HepG2 (cell line): ENCODE measurements around the gene TRIM2. TPM values are rescaled to one million over a fixed set of nuclear protein-coding genes. Genes with fewer than 3 reads are reported as not detected.

Experiments
- ATAC-seq: fragments of 200-7000 bp; cut with Tn5 transposase; 3 replicates; pipeline ENCODE4 v1.9.1; 2020; ENCODE audit warnings: mild to moderate bottlenecking, moderate library complexity
- BruUV-seq: library from RNA; stranded (reverse); fragments of 400-500 nt; replicated peaks from 2 replicates; lab custom pipeline; 2021; lab: Mats Ljungman, UMichigan
- CTCF ChIA-PET: fragments of 300-600 bp; formaldehyde crosslinking; extraction: SDS; loops from one replicate; lab custom pipeline; 2021; ENCODE audit warnings: low total read pairs, inconsistent platforms, low intra/inter-chr PET ratio; lab: Yijun Ruan, JAX
- POLR2A ChIA-PET: fragments of 350-600 bp; sonication (Branson Sonifier 250); formaldehyde crosslinking; loops from one replicate; lab custom pipeline; 2020; ENCODE audit warnings: antibody characterized with exemption, inconsistent platforms; lab: Yijun Ruan, JAX
- DNase-seq: peaks from one replicate; pipeline ENCODE4 v3.0.0-alpha.2; 2015; ENCODE audit warnings: low spot score
- FAIRE-seq: peaks from 3 replicates; lab custom pipeline; 2011; peaks lifted over from hg19 to GRCh38; lab: Jason Lieb, UNC
- H2AFZ ChIP-seq: one replicate; pipeline ENCODE4 v1.6.1; 2011; ENCODE audit warnings: low read length, inconsistent platforms
- H3K27ac ChIP-seq: fragments of 300-600 bp; 3 replicates; pipeline ENCODE4 v1.8.0; 2011; ENCODE audit warnings: mixed run types, mild to moderate bottlenecking, mixed read lengths, low read length, inconsistent platforms; ENCODE audit not compliant: insufficient read depth; ENCODE audit errors: extremely low read length
- H3K27me3 ChIP-seq, 2 experiments: fragments of 200-600 bp in 1 of 2; 2 replicates in 1 of 2; 3 replicates in 1 of 2; pipeline versions ENCODE4 v1.6.0 to v1.8.0; 2011; ENCODE audit warnings: low read length in 2 of 2, mild to moderate bottlenecking in 2 of 2, moderate library complexity in 2 of 2, inconsistent platforms in 1 of 2; ENCODE audit not compliant: insufficient read depth in 2 of 2, control insufficient read depth in 1 of 2
- H3K36me3 ChIP-seq, 2 experiments: fragments of 200-600 bp in 1 of 2; replicated peaks in 1 of 2; 2 replicates in 1 of 2; 3 replicates in 1 of 2; pipeline versions ENCODE4 v1.5.1 to v1.8.0; 2011; ENCODE audit warnings: low read length in 2 of 2, inconsistent platforms in 1 of 2; ENCODE audit not compliant: insufficient read depth in 2 of 2, control insufficient read depth in 1 of 2
- H3K4me1 ChIP-seq: 2 replicates; pipeline ENCODE4 v1.5.1; 2012; ENCODE audit warnings: low read length, inconsistent platforms; ENCODE audit not compliant: insufficient read depth
- H3K4me2 ChIP-seq: 2 replicates; pipeline ENCODE4 v1.6.0; 2011; ENCODE audit warnings: low read depth, low read length, inconsistent platforms
- H3K4me3 ChIP-seq, 3 experiments: fragments of 200-600 bp in 1 of 3; sonication (generic), shearing (Covaris generic) in 1 of 3; replicated peaks in 1 of 3; 2 replicates each; pipeline ENCODE4 v1.5.1; 2011 to 2016; ENCODE audit warnings: low read length in 3 of 3, inconsistent platforms in 2 of 3, low read depth in 2 of 3, mild to moderate bottlenecking in 2 of 3, control low read depth in 1 of 3, mixed read lengths in 1 of 3; ENCODE audit not compliant: insufficient read depth in 1 of 3
- H3K79me2 ChIP-seq: one replicate; pipeline ENCODE4 v1.6.1; 2011; ENCODE audit warnings: low read length, inconsistent platforms; ENCODE audit not compliant: insufficient read depth
- H3K9ac ChIP-seq: 2 replicates; pipeline ENCODE4 v1.6.0; 2011; ENCODE audit warnings: mild to moderate bottlenecking, low read depth, low read length, inconsistent platforms; ENCODE audit not compliant: insufficient read depth
- H3K9me3 ChIP-seq: 2 replicates; pipeline ENCODE4 v1.5.1; 2012; ENCODE audit warnings: mild to moderate bottlenecking, low read length
- H4K20me1 ChIP-seq: 2 replicates; pipeline ENCODE4 v1.6.0; 2011; ENCODE audit warnings: inconsistent platforms, mild to moderate bottlenecking, low read length, moderate library complexity; ENCODE audit not compliant: insufficient read depth
- AKAP8 ChIP-seq: sonication (generic); formaldehyde crosslinking; IDR thresholded peaks from 2 replicates; pipeline ENCODE4 v1.5.1; 2020; ENCODE audit warnings: mild to moderate bottlenecking, missing genetic modification reagents
- ARNT ChIP-seq: fragments of 450-650 bp; IDR thresholded peaks from 2 replicates; pipeline ENCODE4 v1.6.1; 2017
- CTCF ChIP-seq: sonication (generic); formaldehyde crosslinking; IDR thresholded peaks from 2 replicates; pipeline ENCODE4 v1.5.0; 2020; ENCODE audit warnings: mild to moderate bottlenecking, missing genetic modification reagents, moderate library complexity
- SMC3 ChIP-seq: IDR thresholded peaks from 2 replicates; pipeline ENCODE4 v1.6.1; 2011; ENCODE audit warnings: low read length, improper control_type of control experiment
- SOX6 ChIP-seq, 2 experiments: fragments of 450-650 bp in 1 of 2; sonication (generic) in 1 of 2; formaldehyde crosslinking in 1 of 2; IDR thresholded peaks; 2 replicates each; pipeline versions ENCODE4 v1.4.0 to v1.6.1; 2017 to 2020; ENCODE audit warnings: antibody characterized with exemption in 1 of 2, mild to moderate bottlenecking in 1 of 2, missing genetic modification reagents in 1 of 2
- ZNF230 ChIP-seq: sonication (generic); formaldehyde crosslinking; IDR thresholded peaks from 2 replicates; pipeline ENCODE4 v1.4.0; 2020; ENCODE audit warnings: mild to moderate bottlenecking, missing genetic modification reagents
- ZNF597 ChIP-seq: sonication (generic); formaldehyde crosslinking; IDR thresholded peaks from 2 replicates; pipeline ENCODE4 v1.5.0; 2020; ENCODE audit warnings: missing genetic modification reagents
- ZNF773 ChIP-seq: sonication (generic); formaldehyde crosslinking; IDR thresholded peaks from 2 replicates; pipeline ENCODE4 v1.4.0; 2020; ENCODE audit warnings: missing genetic modification reagents, borderline replicate concordance
- WGBS: methylation state at CpG from one replicate; pipeline ENCODE4 v1.1.6; 2017; ENCODE audit warnings: low lambda C conversion rate; 5-methylcytosine and 5-hydroxymethylcytosine counted together
- in situ Hi-C: cut with HindIII; loops from 2 replicates; pipeline ENCODE4 v1.10.0; 2017; ENCODE audit warnings: low pct_unique_long_range_greater_than_20kb; ENCODE audit not compliant: extremely low pct_ligation_motif_present
- intact Hi-C: fragments of 100-400 bp; cut with micrococcal nuclease; formaldehyde crosslinking; loops from one replicate; pipeline ENCODE4 v1.10.0; 2022; ENCODE audit not compliant: unreplicated experiment
- polyA plus RNA-seq, 8 experiments: library from polyadenylated mRNA; depleted of rRNA in 3 of 8; stranded (reverse) in 7 of 8; unstranded in 1 of 8; fragments of >200 nt; fragmentation: Illumina TruSeq in 4 of 8; extraction: Trizol in 4 of 8; gene quantifications; 2 replicates each; pipeline versions ENCODE4 v1.2.1 to v1.2.3, GENCODE V29; 2011 to 2016; ENCODE audit warnings: low read depth in 4 of 8, missing spikeins in 1 of 8, mixed read lengths in 1 of 8; ENCODE audit not compliant: insufficient read depth in 1 of 8
- total RNA-seq, 5 experiments: library from RNA; depleted of rRNA; stranded (reverse); fragments of >200 nt; fragmentation: Illumina TruSeq; extraction: Trizol; gene quantifications; 2 replicates each; pipeline ENCODE4 v1.2.3, GENCODE V29; 2016; ENCODE audit warnings: low read depth in 1 of 5
- TF ChIP-seq, protein P1 (sequence below): sonication (generic); formaldehyde crosslinking; IDR thresholded peaks from 2 replicates; pipeline ENCODE4 v1.5.1; 2020; ENCODE audit warnings: missing genetic modification reagents, mild to moderate bottlenecking, borderline replicate concordance
- TF ChIP-seq, protein P2 (sequence below): sonication (generic); formaldehyde crosslinking; IDR thresholded peaks from 2 replicates; pipeline ENCODE4; 2020; ENCODE audit warnings: missing genetic modification reagents, mild to moderate bottlenecking, borderline replicate concordance
- TF ChIP-seq, protein P3 (sequence below): sonication (generic); formaldehyde crosslinking; conservative IDR thresholded peaks from 2 replicates; pipeline ENCODE4 v1.4.0; 2020; ENCODE audit warnings: missing genetic modification reagents
- TF ChIP-seq, protein P4 (sequence below): sonication (generic); formaldehyde crosslinking; IDR thresholded peaks from 2 replicates; pipeline ENCODE4 v1.4.0; 2020; ENCODE audit warnings: missing genetic modification reagents

TRIM2 gene
- total and polyA plus RNA-seq, 2 of the 13 experiments (the other 11 are each of a cell fraction or from before 2014, with no cell fraction given): 2.1 to 4.2 TPM

- peak; percentile 82 for FAIRE-seq
- TF ChIP-seq, protein P1, sequence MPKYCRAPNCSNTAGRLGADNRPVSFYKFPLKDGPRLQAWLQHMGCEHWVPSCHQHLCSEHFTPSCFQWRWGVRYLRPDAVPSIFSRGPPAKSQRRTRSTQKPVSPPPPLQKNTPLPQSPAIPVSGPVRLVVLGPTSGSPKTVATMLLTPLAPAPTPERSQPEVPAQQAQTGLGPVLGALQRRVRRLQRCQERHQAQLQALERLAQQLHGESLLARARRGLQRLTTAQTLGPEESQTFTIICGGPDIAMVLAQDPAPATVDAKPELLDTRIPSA: no peak
- no peak for TF ChIP-seq ZNF773 (CRISPR knock-in tag)
- no peak for TF ChIP-seq ZNF230 (CRISPR knock-in tag)
- TF ChIP-seq SOX6 (IDR thresholded peaks at IDR 0.05): no peak
- TF ChIP-seq SOX6 (CRISPR knock-in tag; IDR thresholded peaks at IDR 0.05): 0 out of 2 replicates have a peak, but pooled peaks have one; percentile 16
- peak; percentile 81 for TF ChIP-seq CTCF (CRISPR knock-in tag)
- TF ChIP-seq ZNF597 (CRISPR knock-in tag): no peak
- peak; percentile 85 for TF ChIP-seq SMC3
- TF ChIP-seq, protein P2, sequence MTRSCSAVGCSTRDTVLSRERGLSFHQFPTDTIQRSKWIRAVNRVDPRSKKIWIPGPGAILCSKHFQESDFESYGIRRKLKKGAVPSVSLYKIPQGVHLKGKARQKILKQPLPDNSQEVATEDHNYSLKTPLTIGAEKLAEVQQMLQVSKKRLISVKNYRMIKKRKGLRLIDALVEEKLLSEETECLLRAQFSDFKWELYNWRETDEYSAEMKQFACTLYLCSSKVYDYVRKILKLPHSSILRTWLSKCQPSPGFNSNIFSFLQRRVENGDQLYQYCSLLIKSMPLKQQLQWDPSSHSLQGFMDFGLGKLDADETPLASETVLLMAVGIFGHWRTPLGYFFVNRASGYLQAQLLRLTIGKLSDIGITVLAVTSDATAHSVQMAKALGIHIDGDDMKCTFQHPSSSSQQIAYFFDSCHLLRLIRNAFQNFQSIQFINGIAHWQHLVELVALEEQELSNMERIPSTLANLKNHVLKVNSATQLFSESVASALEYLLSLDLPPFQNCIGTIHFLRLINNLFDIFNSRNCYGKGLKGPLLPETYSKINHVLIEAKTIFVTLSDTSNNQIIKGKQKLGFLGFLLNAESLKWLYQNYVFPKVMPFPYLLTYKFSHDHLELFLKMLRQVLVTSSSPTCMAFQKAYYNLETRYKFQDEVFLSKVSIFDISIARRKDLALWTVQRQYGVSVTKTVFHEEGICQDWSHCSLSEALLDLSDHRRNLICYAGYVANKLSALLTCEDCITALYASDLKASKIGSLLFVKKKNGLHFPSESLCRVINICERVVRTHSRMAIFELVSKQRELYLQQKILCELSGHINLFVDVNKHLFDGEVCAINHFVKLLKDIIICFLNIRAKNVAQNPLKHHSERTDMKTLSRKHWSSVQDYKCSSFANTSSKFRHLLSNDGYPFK: no peak
- TF ChIP-seq AKAP8 (CRISPR knock-in tag): no peak
- TF ChIP-seq, protein P3, sequence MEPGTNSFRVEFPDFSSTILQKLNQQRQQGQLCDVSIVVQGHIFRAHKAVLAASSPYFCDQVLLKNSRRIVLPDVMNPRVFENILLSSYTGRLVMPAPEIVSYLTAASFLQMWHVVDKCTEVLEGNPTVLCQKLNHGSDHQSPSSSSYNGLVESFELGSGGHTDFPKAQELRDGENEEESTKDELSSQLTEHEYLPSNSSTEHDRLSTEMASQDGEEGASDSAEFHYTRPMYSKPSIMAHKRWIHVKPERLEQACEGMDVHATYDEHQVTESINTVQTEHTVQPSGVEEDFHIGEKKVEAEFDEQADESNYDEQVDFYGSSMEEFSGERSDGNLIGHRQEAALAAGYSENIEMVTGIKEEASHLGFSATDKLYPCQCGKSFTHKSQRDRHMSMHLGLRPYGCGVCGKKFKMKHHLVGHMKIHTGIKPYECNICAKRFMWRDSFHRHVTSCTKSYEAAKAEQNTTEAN (CRISPR knock-in tag): no peak
- no peak for TF ChIP-seq ARNT
- TF ChIP-seq, protein P4, sequence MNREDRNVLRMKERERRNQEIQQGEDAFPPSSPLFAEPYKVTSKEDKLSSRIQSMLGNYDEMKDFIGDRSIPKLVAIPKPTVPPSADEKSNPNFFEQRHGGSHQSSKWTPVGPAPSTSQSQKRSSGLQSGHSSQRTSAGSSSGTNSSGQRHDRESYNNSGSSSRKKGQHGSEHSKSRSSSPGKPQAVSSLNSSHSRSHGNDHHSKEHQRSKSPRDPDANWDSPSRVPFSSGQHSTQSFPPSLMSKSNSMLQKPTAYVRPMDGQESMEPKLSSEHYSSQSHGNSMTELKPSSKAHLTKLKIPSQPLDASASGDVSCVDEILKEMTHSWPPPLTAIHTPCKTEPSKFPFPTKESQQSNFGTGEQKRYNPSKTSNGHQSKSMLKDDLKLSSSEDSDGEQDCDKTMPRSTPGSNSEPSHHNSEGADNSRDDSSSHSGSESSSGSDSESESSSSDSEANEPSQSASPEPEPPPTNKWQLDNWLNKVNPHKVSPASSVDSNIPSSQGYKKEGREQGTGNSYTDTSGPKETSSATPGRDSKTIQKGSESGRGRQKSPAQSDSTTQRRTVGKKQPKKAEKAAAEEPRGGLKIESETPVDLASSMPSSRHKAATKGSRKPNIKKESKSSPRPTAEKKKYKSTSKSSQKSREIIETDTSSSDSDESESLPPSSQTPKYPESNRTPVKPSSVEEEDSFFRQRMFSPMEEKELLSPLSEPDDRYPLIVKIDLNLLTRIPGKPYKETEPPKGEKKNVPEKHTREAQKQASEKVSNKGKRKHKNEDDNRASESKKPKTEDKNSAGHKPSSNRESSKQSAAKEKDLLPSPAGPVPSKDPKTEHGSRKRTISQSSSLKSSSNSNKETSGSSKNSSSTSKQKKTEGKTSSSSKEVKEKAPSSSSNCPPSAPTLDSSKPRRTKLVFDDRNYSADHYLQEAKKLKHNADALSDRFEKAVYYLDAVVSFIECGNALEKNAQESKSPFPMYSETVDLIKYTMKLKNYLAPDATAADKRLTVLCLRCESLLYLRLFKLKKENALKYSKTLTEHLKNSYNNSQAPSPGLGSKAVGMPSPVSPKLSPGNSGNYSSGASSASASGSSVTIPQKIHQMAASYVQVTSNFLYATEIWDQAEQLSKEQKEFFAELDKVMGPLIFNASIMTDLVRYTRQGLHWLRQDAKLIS (CRISPR knock-in tag): no peak
Observed at GRCh38 chr4:153207567-153207966, 3.3 kb downstream of the TRIM2 start.

More at GRCh38 chr4:153207567-153207966, 3.3 kb downstream of the TRIM2 start:
- Histone ChIP-seq H3K36me3 (no peaks in the 10 kb centered on the region), H3K79me2 (no peaks in the 10 kb centered on the region), H3K4me2 (no peak overlapping the region), H3K9ac (no peak overlapping the region), H3K27ac (no peak overlapping the region), H4K20me1 (peaks cover 3% of the 10 kb centered on the region; the same call in 1 of the 2 replicates), H2AFZ (no peak overlapping the region), H3K4me1 (peaks cover 44% of the 10 kb centered on the region), H3K4me3 (no peak overlapping the region), H3K9me3 (no peaks in the 10 kb centered on the region), H3K27me3 (peaks cover 0 to 16% of the 10 kb centered on the region in 2 experiments; a peak in 2 of 5 replicates)
- BruUV-seq: no TSS peak
- intact Hi-C loops: loop anchor here (1.0 to 10.0 kb wide), 3 partner anchors 111 to 435 kb away; no protein-coding TSS in a partner anchor
- ATAC-seq: peak; percentile 79
- DNase-seq: peak; percentile 28
- POLR2A ChIA-PET: no interaction called here
- CTCF ChIA-PET: interaction anchor here (1.4 to 2.5 kb wide), 2 partner anchors 111 to 368 kb away, joined by 4 to 13 read pairs; no protein-coding TSS in a partner anchor
- in situ Hi-C loops: no loop called here
- 11% methylated on average over 7 of the region's 7 CpGs for WGBS
